Neural progenitor cell (in vitro differentiated cells): Measurements from ENCODE around the gene TP73.

ENCODE experiments used
- CTCF ChIP-seq: fragments of 200-600 bp; sonication (generic); IDR thresholded peaks from 2 replicates; pipeline ENCODE4 v1.5.1; 2017; ENCODE audit warnings: antibody characterized with exemption, mild to moderate bottlenecking
- EZH2 ChIP-seq: fragments of 200-600 bp; sonication (generic); IDR thresholded peaks from 2 replicates; pipeline ENCODE4 v1.6.1; 2017; ENCODE audit warnings: antibody characterized with exemption, mild to moderate bottlenecking, moderate library complexity
- EZH2phosphoT487 ChIP-seq: fragments of 200-600 bp; sonication (generic); IDR thresholded peaks from 2 replicates; pipeline ENCODE4 v1.6.1; 2017; ENCODE audit warnings: antibody characterized with exemption

- TF ChIP-seq CTCF, result no peak
- TF ChIP-seq EZH2, result no peak
- no peak for TF ChIP-seq EZH2phosphoT487
These were observed 18.1 kb upstream of the TP73 start for GRCh38 chr1:3634059-3634800.
